ENCODE measurements around the gene ERAL1. TPM values are rescaled to one million over a fixed set of nuclear protein-coding genes. Genes with fewer than 3 reads are reported as not detected.
"Not testable (repeated sequence)": the region's sequence is repeated elsewhere in the genome, so short reads cannot be mapped to it uniquely, and the experiment has no call there.

Gene ERAL1
- total RNA-seq, 1 donor from 2014 or later, result 38.5 TPM

- peaks cover 34% of the 10 kb centered on the region for H3K4me1 Mint-ChIP-seq (ENCODE audit: unreplicated experiment)
- TF ChIP-seq CTCF (IDR thresholded peaks at IDR 0.05), result no peak
- no peaks in the 10 kb centered on the region for H3K9me3 Mint-ChIP-seq (ENCODE audit: unreplicated experiment)
- H3K27me3 Mint-ChIP-seq (ENCODE audit: unreplicated experiment), result no peaks in the 10 kb centered on the region
- H3K27ac Mint-ChIP-seq (ENCODE audit: unreplicated experiment), result peak overlapping the region; percentile 85
- H3K4me3 Mint-ChIP-seq (ENCODE audit: unreplicated experiment), result peak overlapping the region; percentile 98
- DNase-seq (ENCODE audit: extremely low spot score, unreplicated experiment), result no peak
- no peaks in the 10 kb centered on the region for H3K36me3 Mint-ChIP-seq (ENCODE audit: unreplicated experiment)
These were observed 12.9 kb upstream of the ERAL1 start for GRCh38 chr17:28841901-28842281.

GRCh38 chr17:28842282-28843012, 12.4 kb upstream of the ERAL1 start, which contains the start of gene FAM222B:
FAM222B (minus strand) TSS chr17:28842790; CDS start chr17:28766667, 76,123 bp downstream.
- peak within 1 kb of the TSS; percentile 85 for H3K27ac Mint-ChIP-seq (ENCODE audit: unreplicated experiment)
- H3K36me3 Mint-ChIP-seq (ENCODE audit: unreplicated experiment), result no peaks in the 10 kb centered on the region
- peak; percentile 96 for DNase-seq (ENCODE audit: extremely low spot score, unreplicated experiment)
- H3K27me3 Mint-ChIP-seq (ENCODE audit: unreplicated experiment), result no peaks in the 10 kb centered on the region
- no peaks in the 10 kb centered on the region for H3K9me3 Mint-ChIP-seq (ENCODE audit: unreplicated experiment)
- TF ChIP-seq CTCF (IDR thresholded peaks at IDR 0.05), result no peak
- H3K4me3 Mint-ChIP-seq (ENCODE audit: unreplicated experiment), result peak within 1 kb of the TSS; percentile 98
- H3K4me1 Mint-ChIP-seq (ENCODE audit: unreplicated experiment), result peaks cover 34% of the 10 kb centered on the region

GRCh38 chr17:28843816-28844148, 11.0 kb upstream of the ERAL1 start:
- Mint-ChIP-seq H3K9me3 (ENCODE audit: unreplicated experiment) (no peaks in the 10 kb centered on the region), H3K36me3 (ENCODE audit: unreplicated experiment) (no peaks in the 10 kb centered on the region), H3K4me3 (ENCODE audit: unreplicated experiment) (peak overlapping the region; percentile 50), H3K27ac (ENCODE audit: unreplicated experiment) (no peak overlapping the region), H3K4me1 (ENCODE audit: unreplicated experiment) (peaks cover 32% of the 10 kb centered on the region), H3K27me3 (ENCODE audit: unreplicated experiment) (no peaks in the 10 kb centered on the region)
- no peak for DNase-seq (ENCODE audit: extremely low spot score, unreplicated experiment)
- no peak for TF ChIP-seq CTCF (IDR thresholded peaks at IDR 0.05)

- Mint-ChIP-seq H3K27me3 (ENCODE audit: unreplicated experiment) (no peaks in the 10 kb centered on the region), H3K4me1 (ENCODE audit: unreplicated experiment) (peaks cover 15% of the 10 kb centered on the region), H3K36me3 (ENCODE audit: unreplicated experiment) (no peaks in the 10 kb centered on the region), H3K4me3 (ENCODE audit: unreplicated experiment) (no peak overlapping the region), H3K9me3 (ENCODE audit: unreplicated experiment) (no peaks in the 10 kb centered on the region), H3K27ac (ENCODE audit: unreplicated experiment) (no peak overlapping the region)
- no peak for TF ChIP-seq CTCF (IDR thresholded peaks at IDR 0.05)
- DNase-seq (ENCODE audit: extremely low spot score, unreplicated experiment), result no peak
These were observed 8.6 kb upstream of the ERAL1 start for GRCh38 chr17:28846231-28846630.

GRCh38 chr17:28846699-28847098, 8.1 kb upstream of the ERAL1 start:
- not testable (repeated sequence) for H3K36me3 Mint-ChIP-seq (ENCODE audit: unreplicated experiment); H3K27me3 Mint-ChIP-seq (ENCODE audit: unreplicated experiment); H3K27ac Mint-ChIP-seq (ENCODE audit: unreplicated experiment); DNase-seq (ENCODE audit: extremely low spot score, unreplicated experiment); H3K4me3 Mint-ChIP-seq (ENCODE audit: unreplicated experiment); H3K9me3 Mint-ChIP-seq (ENCODE audit: unreplicated experiment)
- H3K4me1 Mint-ChIP-seq (ENCODE audit: unreplicated experiment), result peaks cover 11% of the 10 kb centered on the region
